ENCODE results near the gene KLHL3. TPM values are rescaled to one million over a fixed set of nuclear protein-coding genes. Genes with fewer than 3 reads are reported as not detected.

Gene KLHL3
- total and polyA plus RNA-seq, 11 donors: 8.3 to 77.6 (median 26.1) TPM

GRCh38 chr5:137629646-137630045 lies 106.2 kb downstream of the KLHL3 start:
- 20 to 33% (median 29%) methylated on average over 2 to 4 of the region's 4 CpGs for WGBS, 4 donors
- H3K27ac ChIP-seq: peak overlapping the region in 11 of 12 donors; percentile 25 to 74 (median 57)
- intact Hi-C loops (cut with DNase I): loop anchor here in 8 of 10 donors (1.0 to 10.0 kb wide), 8 partner anchors 31 to 505 kb away; partner anchors contain the start of genes NME5 (in 3 of the 8) and FAM13B (in 1 of the 8)
- TF ChIP-seq POLR2A (IDR thresholded peaks at IDR 0.05) (no peak), CTCF (IDR thresholded peaks at IDR 0.05) (peak; percentile 82 to 97 (median 90))
- DNase-seq (no peak), ATAC-seq (peak; percentile 20 to 74 (median 60))
- no peaks in the 10 kb centered on the region for H3K27me3 ChIP-seq
- H3K36me3 ChIP-seq: peaks cover 0 to 31% (median 13%) of the 10 kb centered on the region in 9 donors
- H3K4me1 ChIP-seq: peaks cover 0 to 36% (median 20%) of the 10 kb centered on the region in 12 donors
- H3K9me3 ChIP-seq: peaks cover 0 to 6% (median 0%) of the 10 kb centered on the region in 12 donors
- H3K4me3 ChIP-seq: no peak overlapping the region

- Histone ChIP-seq H3K36me3 (peaks cover 0 to 32% (median 13%) of the 10 kb centered on the region in 9 donors), H3K27ac (no peak overlapping the region), H3K27me3 (no peaks in the 10 kb centered on the region), H3K9me3 (peaks cover 0 to 6% (median 0%) of the 10 kb centered on the region in 12 donors), H3K4me3 (no peak overlapping the region), H3K4me1 (peaks cover 0 to 55% (median 28%) of the 10 kb centered on the region in 12 donors)
- DNase-seq (no peak), ATAC-seq (peak in 1 of 4 donors; percentile 23)
- WGBS, 4 donors: 66 to 90% (median 89%) methylated on average over 3 of the region's 3 CpGs
- TF ChIP-seq CTCF (IDR thresholded peaks at IDR 0.05) (no peak), POLR2A (IDR thresholded peaks at IDR 0.05) (no peak)
- intact Hi-C loops (cut with DNase I): loop anchor here in 5 of 10 donors (2.0 to 10.0 kb wide), 3 partner anchors 35 to 507 kb away; partner anchors contain the start of gene NME5 (in 2 of the 5)
Measured at GRCh38 chr5:137627706-137628105, 108.2 kb downstream of the KLHL3 start.

DNA sequence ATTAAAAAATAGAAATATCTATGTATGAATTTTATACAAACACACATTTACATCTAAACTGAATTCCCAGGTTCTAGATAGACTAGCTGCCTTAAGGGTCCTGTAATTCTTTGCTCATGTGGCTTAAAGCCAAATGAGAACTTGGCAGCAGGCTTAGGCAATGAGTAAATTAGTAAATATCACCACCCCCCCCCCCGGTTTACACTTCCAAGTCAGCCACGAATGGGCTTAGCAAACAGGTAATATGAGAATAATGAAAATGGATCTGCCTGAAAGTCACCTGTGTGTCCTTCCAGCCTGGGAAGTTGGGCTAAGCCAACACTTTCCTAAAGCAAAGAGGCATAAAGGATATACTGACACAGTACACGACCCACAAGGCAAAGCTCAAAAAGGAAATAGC lies 108.6 kb downstream of the KLHL3 start:
- H3K4me1 ChIP-seq: peaks cover 0 to 60% (median 31%) of the 10 kb centered on the region in 12 donors
- 48 to 64% (median 60%) methylated on average over 3 of the region's 3 CpGs for WGBS, 4 donors
- peaks cover 0 to 5% (median 0%) of the 10 kb centered on the region in 12 donors for H3K9me3 ChIP-seq
- peaks cover 0 to 32% (median 13%) of the 10 kb centered on the region in 9 donors for H3K36me3 ChIP-seq
- ATAC-seq: no peak
- no peak overlapping the region for H3K4me3 ChIP-seq
- no peak for TF ChIP-seq CTCF (IDR thresholded peaks at IDR 0.05)
- TF ChIP-seq POLR2A (IDR thresholded peaks at IDR 0.05): no peak
- no peak for DNase-seq
- intact Hi-C loops (cut with DNase I): loop anchor here in 3 of 10 donors (5.0 to 10.0 kb wide), 2 partner anchors 35 to 508 kb away; partner anchors contain the start of gene NME5 (in 2 of the 3)
- no peak overlapping the region for H3K27ac ChIP-seq
- no peaks in the 10 kb centered on the region for H3K27me3 ChIP-seq

DNA sequence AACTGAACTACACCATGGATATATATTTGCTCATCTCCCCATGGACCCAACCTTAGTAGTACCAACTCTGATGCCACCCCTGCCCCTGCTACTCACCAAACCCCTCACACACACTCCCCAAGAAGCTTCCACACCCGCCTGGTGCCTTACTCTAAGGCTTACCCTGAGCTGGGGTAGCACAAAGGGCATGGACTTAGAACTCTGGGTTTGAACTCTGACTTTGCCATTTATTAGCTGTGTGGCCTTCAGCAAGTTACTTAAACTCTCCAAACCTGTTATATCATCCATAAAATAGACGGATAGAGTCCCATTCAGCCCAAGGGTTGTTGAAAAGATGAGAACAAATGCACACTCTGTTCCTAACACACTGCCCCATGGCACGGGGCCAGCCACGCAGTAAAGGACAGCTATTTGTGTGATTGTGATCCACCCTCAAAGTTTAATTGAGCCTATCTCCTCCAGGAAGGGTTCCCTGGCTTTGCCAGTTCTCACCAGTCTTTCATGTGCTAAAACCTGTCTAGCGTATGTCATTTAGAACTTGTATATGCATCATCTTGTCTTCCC lies 111.0 kb downstream of the KLHL3 start:
- 57 to 79% (median 72%) methylated on average over 5 of the region's 5 CpGs for WGBS, 4 donors
- Histone ChIP-seq H3K9me3 (no peaks in the 10 kb centered on the region), H3K27me3 (no peaks in the 10 kb centered on the region), H3K4me3 (no peak overlapping the region), H3K36me3 (peaks cover 0 to 42% (median 13%) of the 10 kb centered on the region in 9 donors), H3K4me1 (peaks cover 3 to 64% (median 28%) of the 10 kb centered on the region in 12 donors), H3K27ac (peak overlapping the region in 6 of 12 donors; percentile 18 to 97 (median 85))
- peak in 1 of 5 donors; percentile 67 for DNase-seq
- no peak for TF ChIP-seq CTCF (IDR thresholded peaks at IDR 0.05)
- TF ChIP-seq POLR2A (IDR thresholded peaks at IDR 0.05): no peak
- ATAC-seq: no peak
- intact Hi-C loops (cut with DNase I): loop anchor here in 3 of 10 donors (5.0 to 10.0 kb wide), 2 partner anchors 37 to 510 kb away; partner anchors contain the start of gene NME5 (in 2 of the 3)
